Pulmonary artery endothelial cell (primary cell): ENCODE measurements around the gene ZPLD1. TPM values are rescaled to one million over a fixed set of nuclear protein-coding genes. Genes with fewer than 3 reads are reported as not detected.

Experiments
- DNase-seq: peaks from one replicate; pipeline ENCODE4 v3.0.0-alpha.2; 2011; ENCODE audit warnings: low read depth, low spot score
- total RNA-seq: library from RNA; depleted of rRNA; stranded (reverse); fragments of >200 nt; gene quantifications from 2 replicates; pipeline ENCODE4 v1.2.3, GENCODE V29; 2014

Gene ZPLD1
- total RNA-seq: 0.04 and 0.07 TPM in 2 replicates

DNA sequence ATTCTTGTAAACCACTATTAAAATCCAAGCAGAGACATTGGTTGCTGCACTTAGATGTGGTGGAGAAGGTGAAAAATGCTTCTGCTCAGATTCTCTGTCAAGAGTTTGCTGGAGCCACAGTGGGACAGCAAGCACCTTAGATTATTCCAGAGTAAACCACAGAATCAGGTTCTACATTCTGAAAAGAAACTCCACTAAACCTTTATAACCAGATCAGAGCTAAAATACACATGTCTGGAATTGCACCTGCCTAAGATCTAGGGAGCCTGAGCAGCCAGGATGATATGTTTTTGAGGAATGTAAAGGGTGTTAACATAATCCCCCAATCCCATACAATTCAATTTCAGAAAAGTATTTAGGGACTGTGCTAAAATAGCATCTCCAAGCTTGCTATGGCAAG, at the start of gene ZPLD1:
TSS of gene ZPLD1 (plus strand) at position 301 of the 400 bp plus-strand sequence. CDS start 3,473 bp downstream, outside the sequence.
- no peak for DNase-seq

GRCh38 chr3:102390171-102390864, 44.5 kb upstream of the ZPLD1 start:
- no peak for DNase-seq

GRCh38 chr3:102390916-102391315, 43.9 kb upstream of the ZPLD1 start:
- DNase-seq: no peak

DNA sequence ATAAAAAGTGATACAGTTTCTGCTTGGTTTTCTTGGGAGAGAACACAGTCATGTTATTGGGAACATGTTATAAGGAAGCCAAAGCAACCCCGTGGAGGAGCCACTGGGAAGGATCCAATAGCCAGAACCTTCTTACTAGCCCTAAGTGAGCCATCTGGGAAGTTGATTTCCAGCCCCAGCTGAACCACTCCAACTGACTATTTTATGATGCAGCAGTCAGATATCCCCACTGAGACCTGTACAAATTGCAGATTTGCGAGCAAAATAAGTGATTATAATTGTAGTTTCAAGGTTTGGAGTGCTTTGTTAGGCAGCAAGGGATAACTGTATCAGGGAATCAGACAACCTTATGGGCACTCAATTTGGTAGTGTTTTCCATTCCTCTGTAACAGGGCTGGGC, 43.3 kb upstream of the ZPLD1 start:
- DNase-seq: no peak

DNA sequence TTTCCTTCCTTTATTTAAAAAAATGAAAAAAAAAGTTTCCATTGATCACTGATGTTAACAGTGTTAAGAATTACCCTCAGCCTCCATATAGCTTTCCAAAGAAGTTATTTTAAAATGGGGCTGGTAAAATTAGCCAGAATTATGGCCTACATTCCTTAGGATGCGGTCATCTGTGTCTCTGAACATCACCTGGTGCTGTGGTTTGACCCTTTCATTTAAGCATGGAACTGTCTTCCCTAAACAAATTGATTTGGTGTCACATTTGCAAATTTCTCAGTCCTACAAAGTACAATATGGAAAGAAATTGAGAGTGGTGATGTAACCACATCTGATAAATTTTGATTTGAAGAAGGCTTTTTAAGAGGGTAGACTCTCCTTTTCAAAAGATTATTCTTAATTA, 40.3 kb upstream of the ZPLD1 start:
- DNase-seq: no peak

GRCh38 chr3:102398176-102398575, 36.6 kb upstream of the ZPLD1 start:
- no peak for DNase-seq

DNA sequence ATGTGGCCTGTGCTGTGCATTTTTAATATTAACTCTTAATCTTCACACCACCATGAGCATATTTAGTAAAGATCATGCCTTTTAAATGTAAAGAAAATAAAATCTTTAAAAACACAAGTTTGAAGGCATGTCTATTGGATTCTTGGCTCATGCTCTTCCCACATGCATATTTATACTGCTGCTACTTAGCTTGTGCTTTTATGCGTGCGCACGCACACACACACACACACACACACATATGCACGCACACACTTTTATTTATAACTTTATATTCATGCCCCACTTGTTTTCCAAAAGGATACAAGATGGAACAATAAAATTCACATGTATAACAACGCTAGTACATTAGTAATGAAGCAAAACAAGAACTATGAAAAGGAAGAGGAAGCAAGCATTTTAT, 36.1 kb upstream of the ZPLD1 start:
- no peak for DNase-seq

- DNase-seq: no peak
Observed at GRCh38 chr3:102400142-102400541, 34.7 kb upstream of the ZPLD1 start.

GRCh38 chr3:102400766-102401165, 34.0 kb upstream of the ZPLD1 start:
- no peak for DNase-seq

- DNase-seq: no peak
Observed at GRCh38 chr3:102410616-102411015, 24.2 kb upstream of the ZPLD1 start.

DNA sequence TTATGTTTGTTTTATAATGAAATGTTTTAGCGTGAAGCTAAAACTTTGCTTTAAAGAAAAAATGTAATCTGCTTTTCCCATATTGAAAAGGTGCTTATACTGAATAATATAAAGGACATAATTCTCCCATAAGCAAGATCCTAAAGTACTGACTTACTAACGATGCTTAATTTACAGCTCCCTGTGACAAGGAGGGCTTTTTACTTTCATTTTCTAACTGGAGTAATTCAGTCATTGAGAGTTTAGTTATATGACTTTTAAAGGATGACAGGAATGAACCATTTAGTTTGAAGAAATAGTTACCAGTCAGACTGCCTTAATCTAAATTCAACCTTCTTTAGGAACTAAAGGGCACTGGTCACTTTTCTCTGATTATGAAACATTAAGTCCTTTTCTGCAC, 19.3 kb upstream of the ZPLD1 start:
- no peak for DNase-seq

- no peak for DNase-seq
Observed at GRCh38 chr3:102419786-102420185, 15.0 kb upstream of the ZPLD1 start.

GRCh38 chr3:102441832-102442231, 7.0 kb downstream of the ZPLD1 start:
- DNase-seq: no peak

- DNase-seq: no peak
Observed at GRCh38 chr3:102443021-102443420, 8.2 kb downstream of the ZPLD1 start.

- no peak for DNase-seq
Observed at GRCh38 chr3:102444101-102444500, 9.3 kb downstream of the ZPLD1 start.

DNA sequence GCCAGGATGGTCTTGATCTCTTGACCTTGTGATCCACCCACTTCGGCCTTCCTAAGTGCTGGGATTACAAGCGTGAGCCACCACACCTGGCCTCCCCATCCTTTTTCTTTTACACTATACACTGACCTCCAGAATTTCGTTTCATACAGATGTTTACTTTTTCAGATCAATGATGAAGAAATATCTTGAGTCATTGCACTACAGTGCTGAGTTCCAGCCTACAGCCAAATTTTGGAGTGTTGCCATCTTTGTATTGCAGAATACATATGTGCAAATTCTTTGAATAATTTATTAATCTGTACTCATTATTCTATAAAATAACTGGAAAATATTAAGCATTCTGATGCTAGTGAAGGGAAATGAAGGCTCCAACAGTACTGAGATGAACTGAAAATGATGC, 12.5 kb downstream of the ZPLD1 start:
- no peak for DNase-seq

DNA sequence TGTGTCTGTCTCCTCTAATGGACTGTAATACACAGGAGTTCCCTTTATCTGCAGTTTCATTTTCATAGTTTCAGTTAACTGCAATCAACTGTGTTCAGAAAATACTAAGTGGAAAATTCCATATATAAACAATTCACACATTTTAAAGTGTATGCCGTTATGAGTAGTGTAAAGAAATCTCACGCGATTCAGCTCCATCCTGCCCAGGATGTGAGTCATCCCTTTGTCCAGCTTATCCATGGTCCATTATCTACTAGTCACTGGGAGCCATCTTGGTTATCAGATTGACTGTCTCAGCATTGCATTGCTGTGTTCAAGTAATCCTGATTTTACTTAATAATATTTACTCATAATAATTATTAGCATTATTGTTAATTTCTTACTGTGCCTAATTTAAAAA, 14.5 kb downstream of the ZPLD1 start:
- no peak for DNase-seq

- no peak for DNase-seq
Observed at GRCh38 chr3:102449930-102450329, 15.1 kb downstream of the ZPLD1 start.

- DNase-seq: no peak
Observed at GRCh38 chr3:102450976-102451375, 16.2 kb downstream of the ZPLD1 start.

DNA sequence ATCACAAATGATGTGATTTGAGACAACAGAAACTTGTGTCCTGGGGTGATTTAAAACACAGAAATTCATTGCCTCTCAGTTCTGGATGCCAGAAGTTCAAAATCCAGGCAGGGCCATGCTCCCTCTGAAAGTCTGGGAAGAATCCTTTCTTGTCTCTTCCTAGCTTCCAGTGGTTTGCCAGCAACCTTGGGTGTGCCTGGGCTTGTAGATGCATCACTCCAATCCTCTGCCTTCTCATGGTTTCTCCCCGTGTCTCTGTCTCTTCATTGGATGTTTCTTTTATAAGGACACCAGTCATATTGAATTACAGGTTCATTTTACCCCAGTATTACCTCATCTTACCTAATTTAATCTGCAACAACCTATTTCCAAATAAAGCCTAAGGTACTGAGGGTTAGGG, 16.7 kb downstream of the ZPLD1 start:
- no peak for DNase-seq

- no peak for DNase-seq
Observed at GRCh38 chr3:102454181-102454580, 19.4 kb downstream of the ZPLD1 start.

- no peak for DNase-seq
Observed at GRCh38 chr3:102457644-102458043, 22.8 kb downstream of the ZPLD1 start.

DNA sequence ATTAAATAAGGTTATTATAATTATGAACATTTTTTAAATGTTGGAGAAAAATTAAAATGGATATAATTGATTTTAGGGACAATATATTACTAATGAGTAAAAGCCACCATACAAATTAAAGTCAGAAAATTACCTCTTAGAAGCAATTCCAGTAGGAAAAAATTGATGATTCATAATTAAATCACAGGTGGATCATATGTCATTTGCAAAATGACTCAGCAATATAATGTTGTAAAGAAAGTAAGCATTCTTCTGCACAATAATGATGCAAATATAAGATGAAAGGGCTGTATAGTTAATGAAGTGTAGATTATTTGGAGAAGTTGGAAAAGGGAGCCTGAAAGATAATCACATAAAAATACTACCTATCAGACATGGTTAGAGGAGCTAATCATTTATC, 25.8 kb downstream of the ZPLD1 start:
- DNase-seq: no peak

GRCh38 chr3:102464261-102464660, 29.4 kb downstream of the ZPLD1 start:
- no peak for DNase-seq
